ENCODE measurements around the gene OR10P1. TPM values are rescaled to one million over a fixed set of nuclear protein-coding genes. Genes with fewer than 3 reads are reported as not detected.

OR10P1 gene
- total and polyA plus RNA-seq, 2 of the 4 experiments (the other 2 are of a cell fraction), result not detected

DNA sequence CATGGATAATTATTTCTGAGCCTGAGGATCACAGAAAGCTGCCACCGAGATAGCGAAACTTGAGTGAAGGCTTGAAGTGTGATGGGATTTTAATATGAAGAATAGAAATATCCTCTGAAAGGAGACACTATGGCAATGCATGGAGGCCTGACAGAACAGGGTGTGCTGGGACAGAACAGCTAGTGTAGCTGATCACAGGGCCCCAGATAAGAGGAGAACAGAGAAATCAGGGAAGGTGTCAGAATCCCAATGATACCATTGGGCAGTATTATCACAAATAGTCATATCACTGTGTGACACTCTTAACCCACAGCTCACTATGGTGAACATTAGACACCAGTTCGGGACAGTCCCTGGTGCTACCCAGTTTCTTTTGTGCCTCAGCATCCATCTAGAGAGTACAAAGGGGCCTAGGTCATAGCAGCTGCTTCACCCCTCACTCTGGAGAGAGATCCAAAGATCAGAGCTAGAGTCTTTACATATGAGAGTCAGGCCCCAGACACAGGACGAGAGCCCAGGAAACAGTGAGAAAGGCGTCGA, 506 bp upstream of the OR10P1 start:
- Histone ChIP-seq H3K9ac (ENCODE audit: low read depth, low read length) (no peak overlapping the region), H3K4me3 (ENCODE audit: insufficient read depth, low read depth, low read length) (no peak overlapping the region), H4K8ac (ENCODE audit: low read depth in 2 of 2, low read length in 2 of 2) (no peak overlapping the region), H3K4me2 (ENCODE audit: low read depth, low read length) (no peak overlapping the region), H2AK9ac (replicated peaks; ENCODE audit: low read depth, low read length, poor library complexity) (no peak overlapping the region), H3K27ac (ENCODE audit: insufficient read depth, low read length) (no peak overlapping the region), H3K79me1 (ENCODE audit: low read depth in 1 of 2, low read length in 2 of 2) (no peaks in the 10 kb centered on the region), H2BK120ac (ENCODE audit: low read depth, low read length) (no peak overlapping the region), H3K9me3 (ENCODE audit: control insufficient read depth, insufficient read depth, low read length) (no peaks in the 10 kb centered on the region), H3K4me1 (ENCODE audit: control insufficient read depth, insufficient read depth, low read length) (no peaks in the 10 kb centered on the region), H2BK15ac (ENCODE audit: low read depth, low read length) (no peak overlapping the region), H2BK20ac (ENCODE audit: low read depth, low read length) (no peak overlapping the region), H3K56ac (ENCODE audit: extremely low read depth, insufficient read depth, low read length) (no peak overlapping the region), H3K18ac (ENCODE audit: low read depth, low read length) (no peak overlapping the region), H2AK5ac (ENCODE audit: low read depth, low read length) (no peak overlapping the region), H3K14ac (replicated peaks; ENCODE audit: low read depth, low read length) (no peak overlapping the region), H3K23ac (ENCODE audit: low read depth, low read length) (no peak overlapping the region), H2BK5ac (ENCODE audit: low read depth, low read length, poor library complexity, severe bottlenecking) (no peak overlapping the region), H2AFZ (replicated peaks; ENCODE audit: low read length, poor library complexity) (no peak overlapping the region), H3K9me1 (ENCODE audit: insufficient read depth, low read length) (no peaks in the 10 kb centered on the region), H3K27me3 (ENCODE audit: control insufficient read depth, insufficient read depth, low read length) (peaks cover 48% of the 10 kb centered on the region), H4K91ac (ENCODE audit: insufficient read depth, low read depth, low read length) (no peak overlapping the region), H3K36me3 (ENCODE audit: control insufficient read depth, insufficient read depth, low read length) (no peaks in the 10 kb centered on the region), H4K5ac (ENCODE audit: low read depth, low read length) (no peak overlapping the region), H4K20me1 (ENCODE audit: insufficient read depth, low read length) (no peaks in the 10 kb centered on the region), H3K4ac (ENCODE audit: low read depth, low read length) (no peak overlapping the region)
- ATAC-seq (ENCODE audit: low read depth), result no peak
- dilution Hi-C loops (cut with HindIII; ENCODE audit: low sequenced_read_pairs, unreplicated experiment), result no loop called here
- POLR2A ChIA-PET (ENCODE audit: unreplicated experiment), result no interaction called here
- DNase-seq, result no peak
- intact Hi-C loops (cut with micrococcal nuclease), result no loop called here
- no TSS peak for BruUV-seq (replicated peaks)
- TF ChIP-seq MXI1 (IDR thresholded peaks at IDR 0.05; ENCODE audit: borderline replicate concordance, low read depth, low read length), result no peak
- TF ChIP-seq RAD21 (IDR thresholded peaks at IDR 0.05; ENCODE audit: low read length), result no peak
- no peak for TF ChIP-seq NFE2L2 (IDR thresholded peaks at IDR 0.05; ENCODE audit: low read depth, low read length)
- TF ChIP-seq, protein P1, sequence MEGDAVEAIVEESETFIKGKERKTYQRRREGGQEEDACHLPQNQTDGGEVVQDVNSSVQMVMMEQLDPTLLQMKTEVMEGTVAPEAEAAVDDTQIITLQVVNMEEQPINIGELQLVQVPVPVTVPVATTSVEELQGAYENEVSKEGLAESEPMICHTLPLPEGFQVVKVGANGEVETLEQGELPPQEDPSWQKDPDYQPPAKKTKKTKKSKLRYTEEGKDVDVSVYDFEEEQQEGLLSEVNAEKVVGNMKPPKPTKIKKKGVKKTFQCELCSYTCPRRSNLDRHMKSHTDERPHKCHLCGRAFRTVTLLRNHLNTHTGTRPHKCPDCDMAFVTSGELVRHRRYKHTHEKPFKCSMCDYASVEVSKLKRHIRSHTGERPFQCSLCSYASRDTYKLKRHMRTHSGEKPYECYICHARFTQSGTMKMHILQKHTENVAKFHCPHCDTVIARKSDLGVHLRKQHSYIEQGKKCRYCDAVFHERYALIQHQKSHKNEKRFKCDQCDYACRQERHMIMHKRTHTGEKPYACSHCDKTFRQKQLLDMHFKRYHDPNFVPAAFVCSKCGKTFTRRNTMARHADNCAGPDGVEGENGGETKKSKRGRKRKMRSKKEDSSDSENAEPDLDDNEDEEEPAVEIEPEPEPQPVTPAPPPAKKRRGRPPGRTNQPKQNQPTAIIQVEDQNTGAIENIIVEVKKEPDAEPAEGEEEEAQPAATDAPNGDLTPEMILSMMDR (conservative IDR thresholded peaks at IDR 0.05; ENCODE audit: low read depth, low read length), result no peak
- no peak for TF ChIP-seq CHD1 (IDR thresholded peaks at IDR 0.05; ENCODE audit: low read depth, low read length)
- no peak for TF ChIP-seq RCOR1 (IDR thresholded peaks at IDR 0.05; ENCODE audit: insufficient replicate concordance, low read length)
- no peak for TF ChIP-seq POLR2A (IDR thresholded peaks at IDR 0.05; ENCODE audit: low read depth, low read length)
- no peak for TF ChIP-seq RFX5 (IDR thresholded peaks at IDR 0.05; ENCODE audit: low read depth, low read length)
- TF ChIP-seq, protein P2, sequence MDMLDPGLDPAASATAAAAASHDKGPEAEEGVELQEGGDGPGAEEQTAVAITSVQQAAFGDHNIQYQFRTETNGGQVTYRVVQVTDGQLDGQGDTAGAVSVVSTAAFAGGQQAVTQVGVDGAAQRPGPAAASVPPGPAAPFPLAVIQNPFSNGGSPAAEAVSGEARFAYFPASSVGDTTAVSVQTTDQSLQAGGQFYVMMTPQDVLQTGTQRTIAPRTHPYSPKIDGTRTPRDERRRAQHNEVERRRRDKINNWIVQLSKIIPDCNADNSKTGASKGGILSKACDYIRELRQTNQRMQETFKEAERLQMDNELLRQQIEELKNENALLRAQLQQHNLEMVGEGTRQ (IDR thresholded peaks at IDR 0.05; ENCODE audit: low read depth, low read length), result no peak
- no peak for TF ChIP-seq CEBPB (IDR thresholded peaks at IDR 0.05; ENCODE audit: low read depth, low read length)
- TF ChIP-seq MAFK (IDR thresholded peaks at IDR 0.05; ENCODE audit: low read depth, low read length), result no peak
- no peak for TF ChIP-seq SMC3 (IDR thresholded peaks at IDR 0.05; ENCODE audit: low read depth, low read length)
- TF ChIP-seq, protein P3, sequence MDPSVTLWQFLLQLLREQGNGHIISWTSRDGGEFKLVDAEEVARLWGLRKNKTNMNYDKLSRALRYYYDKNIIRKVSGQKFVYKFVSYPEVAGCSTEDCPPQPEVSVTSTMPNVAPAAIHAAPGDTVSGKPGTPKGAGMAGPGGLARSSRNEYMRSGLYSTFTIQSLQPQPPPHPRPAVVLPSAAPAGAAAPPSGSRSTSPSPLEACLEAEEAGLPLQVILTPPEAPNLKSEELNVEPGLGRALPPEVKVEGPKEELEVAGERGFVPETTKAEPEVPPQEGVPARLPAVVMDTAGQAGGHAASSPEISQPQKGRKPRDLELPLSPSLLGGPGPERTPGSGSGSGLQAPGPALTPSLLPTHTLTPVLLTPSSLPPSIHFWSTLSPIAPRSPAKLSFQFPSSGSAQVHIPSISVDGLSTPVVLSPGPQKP (IDR thresholded peaks at IDR 0.05; ENCODE audit: borderline replicate concordance, low read depth, low read length), result no peak
- TF ChIP-seq MAZ (IDR thresholded peaks at IDR 0.05; ENCODE audit: borderline replicate concordance, low read depth, low read length), result no peak
- TF ChIP-seq FOS (IDR thresholded peaks at IDR 0.05; ENCODE audit: low read depth, low read length), result no peak
- no peak for TF ChIP-seq BHLHE40 (IDR thresholded peaks at IDR 0.05; ENCODE audit: low read depth, low read length)
- in situ Hi-C loops (cut with MboI; ENCODE audit: low sequenced_read_pairs), result no loop called here
- CTCF ChIA-PET, result interaction anchor here (1.3 kb wide), 1 partner anchor 85 kb away, joined by 3 read pairs; no protein-coding TSS in a partner anchor
- 62% methylated on average over 4 of the region's 6 CpGs; no CpG with 5 or more reads in 1 of the 2 experiments for WGBS, 2 experiments (ENCODE audit: extremely low coverage in 2 of 2, insufficient read length in 1 of 2)
